ENCODE measurements around the gene PCMTD2.

- TF ChIP-seq RFX5 (IDR thresholded peaks at IDR 0.05) (no peak), CTCF (IDR thresholded peaks at IDR 0.05) (no peak)
Observed at GRCh38 chr20:64276817-64277216, 21.3 kb downstream of the PCMTD2 start.
